ENCODE results near the gene PLSCR4.
"Not testable (repeated sequence)": the region's sequence is repeated elsewhere in the genome, so short reads cannot be mapped to it uniquely, and the experiment has no call there.

The PLSCR4 gene, protein sequence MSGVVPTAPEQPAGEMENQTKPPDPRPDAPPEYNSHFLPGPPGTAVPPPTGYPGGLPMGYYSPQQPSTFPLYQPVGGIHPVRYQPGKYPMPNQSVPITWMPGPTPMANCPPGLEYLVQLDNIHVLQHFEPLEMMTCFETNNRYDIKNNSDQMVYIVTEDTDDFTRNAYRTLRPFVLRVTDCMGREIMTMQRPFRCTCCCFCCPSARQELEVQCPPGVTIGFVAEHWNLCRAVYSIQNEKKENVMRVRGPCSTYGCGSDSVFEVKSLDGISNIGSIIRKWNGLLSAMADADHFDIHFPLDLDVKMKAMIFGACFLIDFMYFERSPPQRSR

DNA sequence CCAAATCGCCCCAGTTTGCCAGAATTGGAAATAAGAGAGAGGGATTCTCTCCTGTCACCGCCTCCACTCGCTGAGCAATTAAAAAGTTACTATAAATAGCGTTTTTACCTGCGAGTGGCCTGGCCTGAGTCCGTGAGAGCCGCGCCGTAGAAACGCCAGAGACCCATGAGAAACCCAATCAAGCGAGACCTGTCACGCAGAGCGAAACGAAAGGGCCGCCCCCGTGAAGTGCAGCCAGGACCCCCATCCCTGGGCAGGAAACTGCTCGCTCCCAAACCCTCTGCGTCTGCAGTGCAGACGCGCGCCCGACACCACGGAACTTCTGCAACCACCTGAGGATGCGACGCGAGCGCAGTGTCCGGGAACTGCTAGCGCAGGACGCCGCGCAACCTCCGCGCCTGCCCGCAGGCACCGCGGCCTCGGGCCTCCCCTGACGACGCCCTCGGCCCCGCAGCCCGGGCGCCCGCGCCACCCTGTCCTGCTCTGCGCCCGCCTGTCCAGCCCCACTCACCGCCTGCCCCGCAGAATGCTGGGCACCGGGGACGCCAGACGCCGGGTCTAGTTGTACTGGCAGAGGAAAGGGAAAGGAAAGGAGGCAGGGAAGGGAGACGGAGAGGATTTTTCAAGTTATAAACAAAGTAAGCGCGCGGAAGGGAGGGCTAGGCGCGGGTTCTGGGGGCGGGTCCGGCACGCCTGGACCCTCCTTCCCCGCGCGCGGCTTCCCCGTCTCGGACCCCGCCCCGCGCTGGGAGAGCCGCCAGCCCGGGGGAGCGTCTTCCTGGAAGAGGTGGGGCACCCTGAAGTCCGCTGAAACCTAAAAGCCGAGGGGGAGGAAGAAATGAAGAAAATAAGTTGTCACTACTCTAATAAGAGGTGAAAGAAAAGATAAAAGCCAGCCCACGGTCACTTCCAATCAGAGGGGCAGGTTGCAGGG, at the start of gene PLSCR4:
Gene PLSCR4, minus strand, starts transcription at position 657 of the 934 bp plus-strand sequence. CDS start 29,034 bp downstream, outside the sequence.
- DNase-seq (ENCODE audit: low spot score), result no peak

DNA sequence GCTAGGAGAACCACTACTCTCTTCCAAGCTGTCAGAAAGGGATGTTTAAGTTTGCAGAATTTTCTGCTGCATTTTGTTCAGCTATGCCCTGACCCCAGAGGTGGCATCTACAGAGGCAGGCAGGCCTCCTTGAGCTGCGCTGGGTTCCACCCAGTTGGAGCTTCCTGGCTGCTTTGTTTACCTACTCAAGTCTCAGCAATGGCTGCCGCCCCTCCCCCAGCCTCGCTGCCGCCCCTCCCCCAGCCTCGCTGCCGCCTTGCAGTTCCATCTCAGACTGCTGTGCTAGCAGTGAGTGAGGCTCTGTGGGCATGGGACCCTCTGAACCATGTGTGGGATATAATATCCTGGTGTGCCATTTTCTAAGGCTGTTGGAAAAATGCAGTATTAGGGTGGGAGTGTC, 42.5 kb upstream of the PLSCR4 start:
- not testable (repeated sequence) for DNase-seq (ENCODE audit: low spot score)

DNA sequence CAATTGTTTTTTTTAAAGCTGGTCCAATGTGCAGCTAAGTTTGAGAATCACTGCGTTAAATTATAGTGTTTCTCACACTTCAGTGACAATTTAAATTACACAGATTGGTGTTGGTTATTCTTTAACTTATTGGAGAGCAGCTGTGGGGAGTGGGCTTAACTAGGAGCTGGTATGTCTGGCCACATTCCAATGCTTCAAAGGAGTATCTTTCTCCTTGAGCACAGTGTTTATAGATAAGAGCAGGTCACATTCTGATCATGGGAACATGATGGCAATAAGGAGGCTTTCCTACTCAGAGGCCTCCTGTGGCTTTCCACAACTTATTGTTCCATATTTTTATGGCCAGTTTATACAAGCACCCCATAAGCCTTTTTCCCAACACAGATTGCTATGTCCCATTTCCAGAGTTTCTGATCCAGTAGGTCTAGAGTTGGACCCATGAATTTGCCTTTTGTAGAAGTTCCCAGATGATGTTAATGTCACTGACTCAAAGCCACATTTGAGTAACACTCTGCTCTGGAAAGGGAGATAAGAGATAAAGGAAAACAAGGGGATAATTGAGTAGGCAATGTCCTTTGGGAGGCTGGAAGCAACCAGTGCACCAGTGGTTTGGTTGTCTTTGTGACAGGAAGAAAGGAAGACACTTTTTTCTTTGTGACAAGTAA, 33.0 kb upstream of the PLSCR4 start:
- DNase-seq (ENCODE audit: low spot score), result no peak

DNA sequence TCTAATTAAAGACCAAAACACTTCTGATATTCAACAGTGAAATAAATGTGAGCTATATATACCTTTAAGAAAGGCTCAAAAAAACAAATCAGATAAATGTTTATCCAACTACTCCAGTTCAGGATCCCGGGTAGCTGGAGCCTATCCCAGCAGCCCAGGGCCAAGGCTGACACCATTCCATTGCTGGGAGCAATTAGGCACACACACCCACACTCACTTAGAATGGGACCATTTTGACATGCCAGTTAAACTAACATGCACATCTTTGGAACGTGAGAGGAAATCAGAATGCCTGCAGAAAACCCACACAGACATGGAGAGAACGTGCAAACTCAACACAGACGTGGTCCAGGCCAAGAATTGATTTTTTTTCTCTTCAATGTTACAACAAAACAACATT, 30.0 kb upstream of the PLSCR4 start:
- DNase-seq (ENCODE audit: low spot score), result no peak

DNA sequence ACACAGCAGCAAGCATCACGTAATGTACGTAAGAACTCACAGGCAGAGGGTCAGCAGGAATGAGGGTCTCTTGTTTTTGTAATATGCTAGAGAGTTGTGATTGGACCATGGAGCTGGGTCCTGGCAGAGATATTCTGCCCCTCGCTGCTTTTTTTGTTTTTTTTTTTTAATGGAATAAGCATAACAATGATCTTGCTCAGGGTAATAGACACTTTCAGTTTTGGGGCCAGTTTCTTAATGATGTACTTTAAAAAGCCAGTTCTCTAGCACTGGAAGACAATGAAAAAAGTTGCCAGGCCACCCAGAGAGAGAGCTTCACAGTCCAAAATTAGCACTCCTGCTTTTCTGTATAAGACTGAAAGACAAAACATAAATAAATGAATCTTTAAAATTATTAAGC, 29.0 kb upstream of the PLSCR4 start:
- DNase-seq (ENCODE audit: low spot score), result no peak

DNA sequence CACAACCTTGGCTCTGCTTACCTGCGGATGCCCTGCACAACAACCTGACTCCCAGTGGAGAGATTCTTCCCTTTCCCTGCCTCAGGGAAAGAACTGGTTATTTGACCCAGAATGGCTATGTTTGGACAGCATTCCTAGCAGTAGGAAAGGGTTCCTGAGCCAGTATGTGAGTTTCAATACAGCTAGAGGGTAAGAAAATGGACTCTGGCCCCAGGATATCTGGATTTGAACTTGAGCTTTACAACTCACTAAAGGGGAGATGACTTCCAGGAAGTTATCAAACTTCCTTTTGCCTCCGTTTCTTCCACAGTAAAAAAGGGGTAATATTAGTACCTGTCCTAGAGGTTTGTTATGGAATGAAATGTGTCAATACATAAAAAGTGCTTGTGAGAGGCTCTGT, 28.1 kb upstream of the PLSCR4 start:
- no peak for DNase-seq (ENCODE audit: low spot score)

DNA sequence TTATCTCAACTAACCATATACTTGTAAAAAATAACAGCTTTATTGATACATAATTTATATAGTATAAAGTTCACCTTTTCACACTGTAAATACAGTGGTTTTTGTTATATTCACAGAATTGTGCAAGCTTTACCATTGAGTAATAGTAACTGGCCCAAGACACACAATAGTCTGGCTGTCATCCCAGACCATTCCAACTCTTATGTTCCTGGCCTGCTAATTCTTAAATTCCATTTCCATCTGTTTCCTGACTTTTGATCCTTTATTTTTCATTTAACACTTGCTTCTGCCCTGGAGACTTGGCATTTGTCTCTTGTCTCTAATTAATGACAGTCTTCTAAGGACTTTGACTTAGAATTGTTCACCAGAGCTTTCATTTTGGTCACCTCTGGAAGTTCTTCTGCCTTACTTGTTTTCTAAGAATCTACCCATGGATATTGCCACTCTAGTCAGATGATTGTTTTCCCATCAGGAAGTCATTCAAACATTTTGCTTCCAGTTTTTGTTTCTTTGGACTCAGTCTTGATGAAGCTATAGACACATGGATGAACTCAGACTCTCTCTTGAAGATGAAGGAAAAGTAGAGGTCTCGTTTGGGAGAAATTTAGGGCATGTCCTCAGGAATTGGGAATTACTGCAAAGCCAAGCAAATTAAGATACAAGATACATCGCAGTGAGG, 27.2 kb upstream of the PLSCR4 start:
- no peak for DNase-seq (ENCODE audit: low spot score)

DNA sequence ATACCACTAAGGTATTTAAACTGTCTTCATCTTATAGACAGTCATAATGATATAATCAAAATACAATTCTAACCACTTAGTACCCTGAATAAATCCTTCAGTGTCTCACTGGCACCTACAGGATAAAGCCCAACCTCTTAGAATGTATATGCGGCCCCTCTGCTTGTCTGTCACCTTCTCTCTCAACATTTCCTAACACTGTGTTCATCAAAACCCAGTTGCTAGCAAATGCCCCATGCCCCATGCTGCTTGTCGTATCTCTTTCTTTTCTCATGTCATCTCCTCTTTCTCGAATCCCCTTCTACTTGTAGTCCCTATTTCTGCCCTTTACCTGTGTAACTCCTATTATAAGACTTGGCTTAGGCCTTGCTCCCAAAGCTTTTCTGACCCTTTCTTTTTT, 24.6 kb upstream of the PLSCR4 start:
- DNase-seq (ENCODE audit: low spot score), result no peak

DNA sequence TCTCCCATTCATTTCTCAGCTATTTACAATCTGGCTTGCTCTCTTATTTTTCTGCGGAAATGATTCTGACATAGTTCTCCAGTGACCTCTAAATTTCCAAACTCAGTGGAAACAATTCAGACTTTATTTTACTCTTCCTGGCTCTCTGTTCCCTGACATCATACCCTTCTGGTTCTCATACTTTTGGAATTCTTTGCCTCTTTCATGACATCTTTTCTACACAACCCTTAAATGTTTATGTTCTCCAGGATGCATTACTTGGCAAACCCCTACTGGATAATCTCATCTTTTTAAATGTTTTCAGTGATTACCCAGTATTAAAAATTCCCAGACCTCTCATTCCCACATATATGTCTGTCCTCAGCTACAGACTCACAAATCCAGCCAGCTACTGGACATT, 23.9 kb upstream of the PLSCR4 start:
- no peak for DNase-seq (ENCODE audit: low spot score)

DNA sequence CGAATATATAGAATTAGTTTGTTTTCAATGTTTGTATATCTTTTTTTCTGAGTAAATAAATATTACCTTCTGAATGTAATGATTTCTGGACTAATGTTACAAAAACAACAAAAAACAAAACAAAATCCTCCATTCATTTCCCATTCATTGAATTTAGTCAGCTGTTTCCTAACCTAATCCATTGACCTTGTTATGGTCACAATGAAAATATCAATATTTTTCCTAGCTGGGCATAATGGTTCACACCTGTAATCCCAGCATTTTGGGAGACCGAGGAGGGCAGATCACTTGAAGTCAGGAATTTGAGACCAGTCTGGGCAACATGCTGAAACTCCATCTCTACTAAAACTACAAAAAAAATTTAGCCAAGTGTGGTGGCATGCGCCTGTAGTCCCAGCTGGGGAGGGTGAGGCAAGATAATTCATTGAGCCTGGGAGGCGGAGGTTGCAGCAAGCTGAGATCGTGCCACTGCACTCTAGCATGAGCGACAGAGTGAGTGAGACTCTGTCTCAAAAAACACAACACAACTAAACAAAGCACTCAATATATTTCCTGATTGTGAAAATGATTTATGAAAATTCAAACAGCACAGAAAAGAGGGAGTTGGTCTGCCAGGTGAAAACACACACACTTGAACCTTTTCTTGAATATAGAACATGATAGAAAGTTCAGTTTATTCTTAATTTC, 23.0 kb upstream of the PLSCR4 start:
- no peak for DNase-seq (ENCODE audit: low spot score)

DNA sequence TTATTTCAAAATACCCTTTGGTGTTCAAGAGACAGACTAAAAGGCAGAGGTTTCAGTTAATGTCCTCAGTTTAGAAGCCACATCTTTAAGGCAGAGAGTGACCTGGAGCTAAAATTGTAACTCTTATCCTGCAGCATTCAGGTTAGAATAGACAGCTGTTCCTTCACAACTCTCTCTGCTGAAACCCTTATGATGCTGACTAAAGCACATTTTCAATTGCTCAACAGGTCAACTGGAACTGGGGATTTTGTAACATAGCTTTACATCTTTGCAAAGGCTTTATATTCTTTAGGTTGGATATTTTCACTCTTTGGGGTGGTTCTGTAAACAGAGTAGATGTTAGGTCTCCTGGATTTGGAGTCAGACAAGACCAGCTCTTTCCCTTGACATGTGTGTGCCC, 20.3 kb upstream of the PLSCR4 start:
- no peak for DNase-seq (ENCODE audit: low spot score)

DNA sequence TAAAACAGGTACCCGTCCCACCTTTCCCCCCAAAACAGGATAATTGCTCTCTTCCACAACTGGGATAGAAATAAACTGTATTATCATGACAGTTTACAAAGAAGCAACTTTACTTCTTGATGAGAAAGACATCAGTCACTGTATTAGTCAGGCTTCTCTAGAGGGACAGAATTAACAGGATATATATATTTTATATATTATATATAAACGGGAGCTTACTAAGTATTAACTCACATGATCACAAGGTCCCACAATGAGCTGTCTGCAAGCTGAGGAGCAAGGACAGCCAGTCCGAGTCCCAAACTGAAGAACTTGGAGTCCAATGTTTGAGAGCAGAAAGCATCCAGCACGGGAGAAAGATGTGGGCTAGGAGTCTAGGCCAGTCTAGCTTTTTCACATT, 18.4 kb upstream of the PLSCR4 start:
- DNase-seq (ENCODE audit: low spot score), result no peak

DNA sequence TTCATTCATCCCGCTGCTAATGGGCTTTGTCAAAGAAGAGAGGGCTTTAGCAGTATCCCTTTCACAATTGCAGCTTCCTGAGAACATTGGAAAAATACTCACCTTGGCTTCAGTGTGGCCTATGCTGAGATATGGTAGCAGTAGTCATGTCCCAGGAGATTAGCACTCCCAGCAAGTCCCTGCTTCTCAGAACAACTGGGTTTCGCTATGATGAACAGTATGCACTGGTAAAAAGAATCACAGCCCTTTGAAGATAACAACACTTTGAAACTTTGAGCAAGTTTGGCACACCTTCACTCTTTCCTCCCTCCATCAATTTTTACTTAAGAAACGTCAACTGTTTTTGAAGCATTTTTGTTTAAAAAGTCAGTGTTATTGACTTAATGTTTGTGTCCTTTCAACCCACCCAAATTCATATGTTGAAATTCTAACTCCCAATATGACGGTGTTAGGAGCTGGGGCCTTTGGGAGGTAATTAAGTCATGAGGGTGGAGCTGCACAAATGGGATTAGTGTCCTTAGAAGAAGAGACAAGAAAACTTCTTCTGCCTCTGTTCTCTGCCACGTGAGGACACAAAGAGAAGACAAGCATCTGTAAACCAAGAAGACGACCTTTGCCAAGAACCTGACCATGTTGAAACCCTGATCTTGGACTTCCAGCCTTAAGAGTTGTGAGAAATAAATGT, 17.8 kb upstream of the PLSCR4 start:
- no peak for DNase-seq (ENCODE audit: low spot score)

DNA sequence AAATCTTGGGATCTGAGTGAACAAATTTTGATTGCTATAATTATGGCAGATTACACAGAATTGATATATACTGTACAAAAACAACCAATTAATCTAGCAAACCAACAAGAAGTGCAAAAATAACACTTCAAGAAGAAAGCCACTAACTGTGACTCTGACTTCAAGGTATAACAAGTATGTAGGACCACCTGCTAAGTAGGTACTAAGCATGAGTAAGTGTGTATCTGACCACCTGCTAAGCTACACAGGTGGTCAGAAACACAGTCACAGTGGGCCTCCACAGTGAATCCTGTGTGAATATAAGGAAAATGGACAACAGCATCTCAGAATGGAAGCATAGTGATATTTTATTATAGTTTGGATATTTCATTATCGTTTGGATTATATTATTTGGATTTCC, 14.8 kb upstream of the PLSCR4 start:
- DNase-seq (ENCODE audit: low spot score), result no peak

DNA sequence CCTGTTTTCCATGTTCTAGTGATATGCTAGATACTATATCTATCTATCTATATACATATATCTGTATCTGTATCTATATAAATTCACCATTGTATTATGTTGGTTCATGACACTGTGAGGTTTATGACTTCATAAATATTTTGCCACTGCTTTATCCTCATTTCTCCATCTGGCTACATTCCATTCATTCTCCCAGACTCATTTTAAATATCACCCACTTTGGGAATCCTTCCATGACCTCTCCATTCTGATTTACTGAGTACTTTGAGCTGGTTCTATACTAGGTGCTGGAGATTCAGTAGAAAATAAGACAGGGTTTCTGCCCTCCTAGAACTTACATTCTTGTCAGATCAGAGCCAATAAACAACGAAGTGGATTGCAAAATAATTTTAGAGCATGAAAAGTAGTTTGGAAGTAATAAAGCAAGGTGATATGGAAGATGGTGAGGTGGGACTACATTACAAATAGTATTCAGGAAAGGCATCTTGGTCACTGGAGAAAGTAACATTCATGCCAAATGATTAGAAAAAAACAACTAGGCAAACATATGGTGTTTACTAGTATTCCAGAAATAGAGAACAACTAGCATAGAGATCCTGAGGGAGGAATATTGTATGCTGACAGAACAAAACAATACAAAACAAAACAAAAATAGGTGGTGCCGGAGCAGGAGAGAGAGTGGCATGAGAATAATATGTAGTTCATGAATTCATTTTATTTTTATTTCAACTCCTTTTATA, 11.6 kb upstream of the PLSCR4 start:
- DNase-seq (ENCODE audit: low spot score), result no peak

DNA sequence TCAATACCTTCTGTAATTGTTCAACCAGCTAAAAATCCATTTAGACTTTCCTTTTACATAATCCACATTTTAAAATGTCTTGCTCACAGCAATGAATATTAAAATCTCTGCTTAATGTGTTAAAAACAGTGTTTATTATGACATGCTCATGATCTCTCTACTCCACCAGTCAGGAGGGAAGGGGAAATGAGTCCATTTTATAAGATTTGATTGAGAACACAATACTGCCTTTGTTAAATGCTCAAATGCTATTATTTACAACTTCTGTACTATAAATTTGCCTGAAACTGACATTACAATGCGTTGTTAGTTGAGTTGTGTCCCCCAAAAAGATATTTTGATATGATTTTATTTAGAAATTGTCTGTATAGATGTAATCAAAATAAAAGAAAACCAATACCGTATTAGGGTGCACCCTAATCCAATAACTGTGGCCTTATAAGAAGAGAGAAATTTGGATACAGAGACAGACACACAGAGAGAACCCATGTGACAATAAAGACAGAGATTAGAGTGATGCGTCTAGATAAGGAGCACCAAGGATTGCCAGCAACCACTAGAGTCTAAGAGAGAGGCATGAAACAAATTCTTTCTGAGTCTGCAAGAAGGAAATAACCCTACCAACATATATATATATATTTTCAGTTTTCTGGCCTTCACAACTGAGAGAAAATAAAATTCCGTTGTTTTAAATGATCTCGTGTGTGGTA, 9.1 kb upstream of the PLSCR4 start:
- DNase-seq (ENCODE audit: low spot score), result no peak

DNA sequence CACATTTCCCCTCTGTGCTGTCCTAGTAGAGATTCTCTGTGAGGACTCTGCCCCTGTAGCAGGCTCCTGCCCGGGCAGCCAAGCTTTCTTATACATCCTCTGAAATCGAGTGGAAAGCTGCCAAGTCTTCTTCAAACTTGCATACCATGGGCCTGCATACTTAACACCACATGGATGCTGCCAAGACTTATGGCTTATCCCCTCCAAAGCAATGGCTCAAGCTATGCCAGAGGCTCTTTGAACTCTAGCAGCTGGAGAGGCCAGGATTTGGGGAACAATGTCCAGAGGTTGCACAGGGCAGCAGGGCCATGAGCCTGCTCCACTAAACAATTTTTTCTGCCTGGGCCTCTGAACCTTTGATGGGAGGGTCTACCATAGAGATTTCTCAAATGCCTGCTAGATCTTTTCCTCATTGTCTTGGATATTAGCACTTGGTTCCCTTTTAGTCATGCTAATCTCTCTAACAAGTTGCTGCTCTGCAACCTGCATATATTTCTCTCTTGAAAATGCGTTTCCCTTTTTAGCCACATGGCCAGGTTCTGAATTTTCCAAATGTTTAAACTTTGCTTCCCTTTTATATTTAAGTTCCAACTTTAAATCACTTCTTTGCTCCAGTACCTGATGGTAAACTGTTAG, 6.1 kb upstream of the PLSCR4 start:
- DNase-seq (ENCODE audit: low spot score), result no peak

DNA sequence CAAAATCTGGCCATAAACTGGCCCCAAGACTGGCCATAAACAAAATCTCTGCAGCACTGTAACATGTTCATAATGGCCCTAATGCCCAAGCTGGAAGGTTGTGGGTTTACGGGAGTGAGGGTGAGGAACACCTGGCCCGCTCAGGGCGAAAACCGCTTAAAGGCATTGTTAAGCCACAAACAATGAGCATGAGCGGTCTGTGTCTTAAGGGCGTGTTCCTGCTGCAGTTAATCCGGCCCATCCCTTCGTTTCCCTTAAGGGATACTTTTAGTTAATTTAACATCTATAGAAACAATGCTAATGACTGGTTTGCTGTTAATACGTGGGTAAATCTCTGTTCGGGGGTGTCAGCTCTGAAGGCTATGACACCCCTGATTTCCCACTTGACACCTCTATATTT, 1.5 kb upstream of the PLSCR4 start:
- DNase-seq (ENCODE audit: low spot score), result not testable (repeated sequence)

DNA sequence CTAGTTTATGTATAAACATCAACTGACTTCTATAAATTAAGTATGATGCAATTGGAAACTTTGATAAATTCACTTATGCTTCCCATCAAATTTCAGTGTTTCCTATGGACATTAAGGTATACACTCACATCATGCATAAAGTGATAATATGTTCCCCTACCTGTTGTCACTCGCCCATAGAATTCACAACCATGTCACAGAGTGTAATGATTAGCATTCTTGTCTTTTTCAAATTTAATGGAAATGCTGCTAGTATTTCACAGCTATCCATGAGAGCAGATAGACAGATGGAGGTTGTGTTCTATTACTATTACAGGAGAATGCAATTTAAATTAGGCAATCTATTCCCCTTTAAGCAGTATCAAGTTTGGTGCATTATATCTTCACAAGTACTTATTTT, 984 bp downstream of the PLSCR4 start:
- no peak for DNase-seq (ENCODE audit: low spot score)

Data from RKO (cell line).